Spleen (tissue), 7 donors: Measurements from ENCODE around the gene DRC1.

Source experiments
- CTCF ChIP-seq, 11 experiments: fragments of 200-600 bp in 7 of 11; fragments of 450-650 bp in 4 of 11; sonication (generic) in 4 of 11; IDR thresholded peaks in 8 of 11; conservative IDR thresholded peaks in 3 of 11; 1 replicate in 7 of 11; 2 replicates in 4 of 11; pipeline versions ENCODE4 v1.4.0 to v1.8.0; 2016 to 2021; ENCODE audit warnings: antibody characterized with exemption in 11 of 11, inconsistent platforms in 4 of 11, mild to moderate bottlenecking in 1 of 11
- POLR2AphosphoS5 ChIP-seq, 3 donors: sonication (generic); formaldehyde crosslinking; IDR thresholded peaks; one replicate each; pipeline ENCODE4 v1.5.1; 2017; ENCODE audit warnings: antibody characterized with exemption in 3 of 3
- donor health status: DM: no; HTN: no; CAD: no; lungs with moderate emphysema.
- donor health status: DM: no; HTN: no; CAD: no.
- donor health status: DM: no; HTN: no; CAD: no.

DNA sequence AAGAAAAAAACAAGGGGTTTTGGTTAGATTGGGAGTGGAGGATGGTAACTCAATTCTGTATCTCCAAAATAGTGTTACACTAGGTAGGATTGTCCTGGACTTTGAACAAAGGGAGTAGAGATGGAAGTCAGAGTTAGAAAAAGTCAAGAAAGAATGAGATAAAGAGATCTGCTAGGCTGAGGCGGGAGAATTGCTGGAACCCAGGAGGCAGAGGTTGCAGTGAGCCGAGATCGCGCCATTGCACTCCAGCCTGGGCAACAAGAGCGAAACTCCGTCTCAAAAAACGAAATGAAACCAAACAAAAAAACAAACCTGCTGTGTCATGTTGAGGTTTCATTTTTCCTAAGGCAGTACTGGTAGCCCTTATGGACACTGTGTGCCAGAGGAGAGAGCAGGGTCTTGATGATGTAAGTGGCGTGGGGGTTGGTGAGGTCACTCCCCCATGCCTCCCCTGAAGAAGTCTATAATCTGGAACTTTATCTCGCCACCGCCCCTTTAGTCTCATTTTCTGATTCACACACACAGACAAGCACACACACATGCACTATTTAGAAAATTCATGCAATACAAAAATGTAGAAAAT, 10.5 kb downstream of the DRC1 start:
- no peak for TF ChIP-seq CTCF (IDR thresholded peaks at IDR 0.05 in 8 of 11, conservative IDR thresholded peaks at IDR 0.05 in 3 of 11)
- TF ChIP-seq POLR2AphosphoS5 (IDR thresholded peaks at IDR 0.05) = no peak
